Amniotic stem cell (primary cell): ENCODE data around the gene PLIN4.

ENCODE experiments used
- DNase-seq: peaks from one replicate; lab custom pipeline; 2025; lab: John Stamatoyannopoulos, UW

Gene PLIN4

GRCh38 chr19:4506449-4507149 lies 11.7 kb downstream of the PLIN4 start:
- DNase-seq: no peak

- no peak for DNase-seq
These were observed 12.5 kb downstream of the PLIN4 start for GRCh38 chr19:4505570-4506448.

GRCh38 chr19:4504891-4505569 lies 13.3 kb downstream of the PLIN4 start:
- DNase-seq: no peak

GRCh38 chr19:4504297-4504701 lies 14.0 kb downstream of the PLIN4 start:
- no peak for DNase-seq

- no peak for DNase-seq
These were observed 14.5 kb downstream of the PLIN4 start for GRCh38 chr19:4503825-4504170.

- no peak for DNase-seq
These were observed 15.0 kb downstream of the PLIN4 start for GRCh38 chr19:4503132-4503824.

GRCh38 chr19:4502282-4503131 lies 15.8 kb downstream of the PLIN4 start:
- no peak for DNase-seq

GRCh38 chr19:4501691-4502090 lies 16.6 kb downstream of the PLIN4 start:
- no peak for DNase-seq

GRCh38 chr19:4500841-4501591 lies 17.3 kb downstream of the PLIN4 start:
- no peak for DNase-seq

GRCh38 chr19:4499855-4500254 lies 18.4 kb downstream of the PLIN4 start:
- no peak for DNase-seq

- no peak for DNase-seq
These were observed 19.0 kb downstream of the PLIN4 start for GRCh38 chr19:4499318-4499717.

GRCh38 chr19:4498694-4499093 lies 19.6 kb downstream of the PLIN4 start:
- DNase-seq: no peak

- DNase-seq: no peak
These were observed 20.4 kb downstream of the PLIN4 start for GRCh38 chr19:4497770-4498389.

- DNase-seq: no peak
These were observed 22.0 kb downstream of the PLIN4 start for GRCh38 chr19:4496304-4496703.

- DNase-seq: no peak
These were observed 22.8 kb downstream of the PLIN4 start for GRCh38 chr19:4495471-4495870.

- no peak for DNase-seq
These were observed 23.6 kb downstream of the PLIN4 start for GRCh38 chr19:4494691-4495064.

GRCh38 chr19:4493929-4494690 lies 24.2 kb downstream of the PLIN4 start:
- no peak for DNase-seq

GRCh38 chr19:4493104-4493928 lies 25.0 kb downstream of the PLIN4 start:
- DNase-seq: no peak
